C4-2B (cell line): ENCODE data around the gene S1PR4.
A peak's percentile ranks its signal among the peaks of the same experiment; 100 is the strongest.

Experiments
- H3K27ac ChIP-seq: fragments of 450-650 bp; 2 replicates; pipeline ENCODE4 v1.5.1; 2017
- CTCF ChIP-seq: fragments of 450-650 bp; conservative IDR thresholded peaks from 2 replicates; pipeline ENCODE4 v1.5.1; 2017; ENCODE audit warnings: mild to moderate bottlenecking
- ZFX ChIP-seq: fragments of 450-650 bp; IDR thresholded peaks from 2 replicates; pipeline ENCODE4 v1.6.1; 2017

Gene S1PR4

GRCh38 chr19:3146677-3147100 is 31.9 kb upstream of the S1PR4 start:
- no peak overlapping the region for H3K27ac ChIP-seq

GRCh38 chr19:3148503-3148902 is 30.1 kb upstream of the S1PR4 start:
- TF ChIP-seq CTCF = no peak
- no peak for TF ChIP-seq ZFX
- H3K27ac ChIP-seq = no peak overlapping the region

More at GRCh38 chr19:3146677-3147100, 31.9 kb upstream of the S1PR4 start:
- TF ChIP-seq CTCF (peak; percentile 85), ZFX (no peak)

- TF ChIP-seq ZFX (no peak), CTCF (no peak)
- no peak overlapping the region for H3K27ac ChIP-seq
Observed at GRCh38 chr19:3149089-3149488, 29.5 kb upstream of the S1PR4 start.

- no peak overlapping the region for H3K27ac ChIP-seq
- no peak for TF ChIP-seq ZFX
- TF ChIP-seq CTCF = no peak
Observed at GRCh38 chr19:3149526-3150505, 28.8 kb upstream of the S1PR4 start.

GRCh38 chr19:3150739-3151329 is 27.7 kb upstream of the S1PR4 start:
- TF ChIP-seq CTCF (no peak), ZFX (no peak)
- H3K27ac ChIP-seq = no peak overlapping the region

GRCh38 chr19:3151563-3152418 is 26.8 kb upstream of the S1PR4 start:
- H3K27ac ChIP-seq = no peak overlapping the region
- TF ChIP-seq CTCF (no peak), ZFX (no peak)

- no peak for TF ChIP-seq ZFX
- no peak for TF ChIP-seq CTCF
- no peak overlapping the region for H3K27ac ChIP-seq
Observed at GRCh38 chr19:3152419-3152780, 26.2 kb upstream of the S1PR4 start.
